OCI-LY7 (cell line): ENCODE measurements around the gene PGF.

Experiments used
- CTCF ChIP-seq: fragments of 200-600 bp; sonication (generic); conservative IDR thresholded peaks from 2 replicates; pipeline ENCODE4 v1.5.1; 2014; ENCODE audit warnings: mild to moderate bottlenecking, antibody characterized with exemption, low read length, moderate library complexity, mixed read lengths
- EZH2phosphoT487 ChIP-seq: fragments of 200-600 bp; sonication (generic); IDR thresholded peaks from 2 replicates; pipeline ENCODE4 v1.6.1; 2018; ENCODE audit warnings: low read depth, borderline replicate concordance, mild to moderate bottlenecking, mixed run types, antibody characterized with exemption, low read length, moderate library complexity, mixed read lengths

- no peak for TF ChIP-seq CTCF
- no peak for TF ChIP-seq EZH2phosphoT487
Observed at GRCh38 chr14:74911221-74911620, 44.2 kb downstream of the PGF start.
